ENCODE results near the gene ROBO2. TPM values are rescaled to one million over a fixed set of nuclear protein-coding genes. Genes with fewer than 3 reads are reported as not detected.

Gene ROBO2
- total RNA-seq, 4 donors from 2014 or later: 0.20 to 0.41 (median 0.32) TPM; not detected in 1

DNA sequence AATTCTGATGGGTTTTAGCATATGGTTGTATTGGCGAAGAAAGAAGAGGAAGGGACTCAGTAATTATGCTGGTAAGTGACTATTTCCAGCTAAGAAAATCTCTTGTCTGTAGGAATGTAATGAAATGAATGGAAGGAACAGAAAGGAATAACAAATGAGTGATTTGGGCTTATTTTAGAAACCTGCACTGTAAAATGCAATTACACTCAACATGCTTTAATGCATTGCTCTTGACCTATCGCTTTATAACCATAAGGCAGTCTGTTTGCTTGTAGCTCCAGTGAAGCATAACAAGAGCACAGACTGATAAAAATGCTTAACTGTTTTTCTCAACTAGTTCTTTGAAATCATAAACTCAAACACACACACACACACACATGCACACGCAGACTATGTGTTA is 549.0 kb downstream of the ROBO2 start:
- Histone ChIP-seq H3K27me3 (no peaks in the 10 kb centered on the region), H3K4me1 (no peaks in the 10 kb centered on the region), H3K27ac (no peak overlapping the region), H3K4me3 (no peak overlapping the region), H3K36me3 (no peaks in the 10 kb centered on the region), H3K9me3 (peaks cover 0 to 4% of the 10 kb centered on the region in 2 donors)
- in situ Hi-C loops (cut with MboI; ENCODE audit: low pct_ligation_motif_present in 1 of 4, low pct_unique_long_range_greater_than_20kb in 1 of 4, low sequenced_read_pairs in 3 of 4): no loop called here
- no peak for DNase-seq
- no peak for TF ChIP-seq POLR2AphosphoS5 (IDR thresholded peaks at IDR 0.05)
- TF ChIP-seq, protein P1, sequence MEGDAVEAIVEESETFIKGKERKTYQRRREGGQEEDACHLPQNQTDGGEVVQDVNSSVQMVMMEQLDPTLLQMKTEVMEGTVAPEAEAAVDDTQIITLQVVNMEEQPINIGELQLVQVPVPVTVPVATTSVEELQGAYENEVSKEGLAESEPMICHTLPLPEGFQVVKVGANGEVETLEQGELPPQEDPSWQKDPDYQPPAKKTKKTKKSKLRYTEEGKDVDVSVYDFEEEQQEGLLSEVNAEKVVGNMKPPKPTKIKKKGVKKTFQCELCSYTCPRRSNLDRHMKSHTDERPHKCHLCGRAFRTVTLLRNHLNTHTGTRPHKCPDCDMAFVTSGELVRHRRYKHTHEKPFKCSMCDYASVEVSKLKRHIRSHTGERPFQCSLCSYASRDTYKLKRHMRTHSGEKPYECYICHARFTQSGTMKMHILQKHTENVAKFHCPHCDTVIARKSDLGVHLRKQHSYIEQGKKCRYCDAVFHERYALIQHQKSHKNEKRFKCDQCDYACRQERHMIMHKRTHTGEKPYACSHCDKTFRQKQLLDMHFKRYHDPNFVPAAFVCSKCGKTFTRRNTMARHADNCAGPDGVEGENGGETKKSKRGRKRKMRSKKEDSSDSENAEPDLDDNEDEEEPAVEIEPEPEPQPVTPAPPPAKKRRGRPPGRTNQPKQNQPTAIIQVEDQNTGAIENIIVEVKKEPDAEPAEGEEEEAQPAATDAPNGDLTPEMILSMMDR (IDR thresholded peaks at IDR 0.05): no peak
- 89 to 91% methylated on average over 3 of the region's 3 CpGs for WGBS, 2 donors (ENCODE audit: low coverage in 1 of 2)
- intact Hi-C loops (cut with DNase I; ENCODE audit: low total_unique reads): no loop called here

DNA sequence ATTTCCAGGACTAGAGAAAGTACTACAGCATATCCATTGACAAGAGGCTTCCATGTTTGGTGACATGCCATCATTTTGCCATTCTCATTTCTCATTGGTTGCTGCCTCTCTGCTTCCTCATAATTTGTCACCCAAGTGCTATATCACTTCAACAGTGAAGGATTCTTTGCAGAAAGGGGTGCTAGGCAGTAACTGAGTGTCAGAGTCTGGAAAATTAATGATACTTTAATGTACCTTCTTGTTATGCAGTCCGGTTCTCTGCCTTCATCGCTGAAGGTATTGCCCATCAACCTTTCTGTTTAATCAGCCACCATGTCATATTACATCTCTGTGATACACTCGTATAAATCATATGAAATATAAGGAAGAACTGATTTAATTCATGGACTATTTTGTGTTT is 550.3 kb downstream of the ROBO2 start:
- WGBS, 2 donors (ENCODE audit: low coverage in 1 of 2): 90% methylated on average over 3 of the region's 3 CpGs
- no peak overlapping the region for H3K4me3 ChIP-seq
- H3K4me1 ChIP-seq: no peaks in the 10 kb centered on the region
- DNase-seq: no peak
- TF ChIP-seq EP300 (IDR thresholded peaks at IDR 0.05; ENCODE audit: low read depth): no peak
- TF ChIP-seq POLR2A (IDR thresholded peaks at IDR 0.05): no peak
- no peak for TF ChIP-seq POLR2AphosphoS5 (IDR thresholded peaks at IDR 0.05)
- TF ChIP-seq, protein P1 (IDR thresholded peaks at IDR 0.05): no peak
- no peak overlapping the region for H3K27ac ChIP-seq
- H3K36me3 ChIP-seq: no peaks in the 10 kb centered on the region
- in situ Hi-C loops (cut with MboI; ENCODE audit: low pct_ligation_motif_present in 1 of 4, low pct_unique_long_range_greater_than_20kb in 1 of 4, low sequenced_read_pairs in 3 of 4) (no loop called here), intact Hi-C loops (cut with DNase I; ENCODE audit: low total_unique reads) (no loop called here)
- H3K9me3 ChIP-seq: peaks cover 0 to 4% of the 10 kb centered on the region in 2 donors
- H3K27me3 ChIP-seq: no peaks in the 10 kb centered on the region

GRCh38 chr3:77595371-77595870 is 555.5 kb downstream of the ROBO2 start:
- H3K27me3 ChIP-seq: no peaks in the 10 kb centered on the region
- no peak overlapping the region for H3K4me3 ChIP-seq
- TF ChIP-seq POLR2AphosphoS5 (IDR thresholded peaks at IDR 0.05) (no peak), EP300 (IDR thresholded peaks at IDR 0.05; ENCODE audit: low read depth) (no peak), POLR2A (IDR thresholded peaks at IDR 0.05) (no peak)
- TF ChIP-seq, protein P1 (IDR thresholded peaks at IDR 0.05): no peak
- H3K27ac ChIP-seq: no peak overlapping the region
- WGBS, 2 donors (ENCODE audit: low coverage in 1 of 2): 92 to 96% methylated on average over 2 of the region's 2 CpGs
- H3K4me1 ChIP-seq: no peaks in the 10 kb centered on the region
- H3K36me3 ChIP-seq: no peaks in the 10 kb centered on the region
- intact Hi-C loops (cut with DNase I; ENCODE audit: low total_unique reads) (no loop called here), in situ Hi-C loops (cut with MboI; ENCODE audit: low pct_ligation_motif_present in 1 of 4, low pct_unique_long_range_greater_than_20kb in 1 of 4, low sequenced_read_pairs in 3 of 4) (no loop called here)
- H3K9me3 ChIP-seq: no peaks in the 10 kb centered on the region
- DNase-seq: no peak

GRCh38 chr3:77599948-77600347 is 560.0 kb downstream of the ROBO2 start:
- no peaks in the 10 kb centered on the region for H3K36me3 ChIP-seq
- no peaks in the 10 kb centered on the region for H3K4me1 ChIP-seq
- in situ Hi-C loops (cut with MboI; ENCODE audit: low pct_ligation_motif_present in 1 of 4, low pct_unique_long_range_greater_than_20kb in 1 of 4, low sequenced_read_pairs in 3 of 4): no loop called here
- no peaks in the 10 kb centered on the region for H3K27me3 ChIP-seq
- no peaks in the 10 kb centered on the region for H3K9me3 ChIP-seq
- TF ChIP-seq POLR2AphosphoS5 (IDR thresholded peaks at IDR 0.05) (no peak), EP300 (IDR thresholded peaks at IDR 0.05; ENCODE audit: low read depth) (no peak), POLR2A (IDR thresholded peaks at IDR 0.05) (no peak)
- TF ChIP-seq, protein P1 (IDR thresholded peaks at IDR 0.05): no peak
- H3K27ac ChIP-seq: no peak overlapping the region
- DNase-seq: no peak
- intact Hi-C loops (cut with DNase I; ENCODE audit: low total_unique reads): no loop called here
- 77 to 88% methylated on average over 1 of the region's 1 CpG for WGBS, 2 donors (ENCODE audit: low coverage in 1 of 2)
- H3K4me3 ChIP-seq: no peak overlapping the region
